ENCODE data around the gene PALM3.

The PALM3 gene
- total RNA-seq = 0 to 0.18 (median 0) reads per million in 9 experiments

GRCh38 chr19:14061751-14062557 lies at the start of gene PALM3:
PALM3 (minus strand) TSS chr19:14062076; CDS start chr19:14061980, 96 bp downstream.
- peaks cover 5% of the 10 kb centered on the region for H3K36me3 Mint-ChIP-seq (ENCODE audit: insufficient read depth)
- no peak within 1 kb of the TSS for H3K4me3 Mint-ChIP-seq
- no peak within 1 kb of the TSS for H3K27ac Mint-ChIP-seq
- H3K4me1 Mint-ChIP-seq (ENCODE audit: low read depth in 2 of 2) = peaks cover 15 to 18% of the 10 kb centered on the region in 2 donors
- H3K9me3 Mint-ChIP-seq = no peaks in the 10 kb centered on the region
- ATAC-seq (replicated peaks) = no peak
- DNase-seq = no peak
- H3K27me3 Mint-ChIP-seq = peaks cover 33 to 54% of the 10 kb centered on the region in 2 donors

GRCh38 chr19:14111486-14111885 lies 49.6 kb upstream of the PALM3 start:
- Mint-ChIP-seq H3K36me3 (ENCODE audit: insufficient read depth) (peaks cover 22% of the 10 kb centered on the region), H3K4me3 (no peak overlapping the region), H3K9me3 (no peaks in the 10 kb centered on the region), H3K4me1 (ENCODE audit: low read depth in 2 of 2) (peaks cover 9 to 13% of the 10 kb centered on the region in 2 donors), H3K27ac (peak overlapping the region in 1 of 2 donors; percentile 31), H3K27me3 (no peaks in the 10 kb centered on the region)
- no peak for DNase-seq
- ATAC-seq (replicated peaks) = no peak

GRCh38 chr19:14110650-14111049 lies 48.8 kb upstream of the PALM3 start:
- Mint-ChIP-seq H3K4me3 (no peak overlapping the region), H3K4me1 (ENCODE audit: low read depth in 2 of 2) (peaks cover 3 to 7% of the 10 kb centered on the region in 2 donors), H3K27me3 (no peaks in the 10 kb centered on the region), H3K36me3 (ENCODE audit: insufficient read depth) (peaks cover 25% of the 10 kb centered on the region), H3K27ac (peak overlapping the region in 1 of 2 donors; percentile 38), H3K9me3 (no peaks in the 10 kb centered on the region)
- ATAC-seq (replicated peaks) = no peak
- no peak for DNase-seq

GRCh38 chr19:14107581-14108461 lies 45.9 kb upstream of the PALM3 start:
- Mint-ChIP-seq H3K4me3 (no peak overlapping the region), H3K4me1 (ENCODE audit: low read depth in 2 of 2) (no peaks in the 10 kb centered on the region), H3K9me3 (no peaks in the 10 kb centered on the region), H3K27ac (no peak overlapping the region), H3K36me3 (ENCODE audit: insufficient read depth) (peaks cover 42% of the 10 kb centered on the region), H3K27me3 (no peaks in the 10 kb centered on the region)
- DNase-seq (no peak), ATAC-seq (replicated peaks) (no peak)

- DNase-seq (no peak), ATAC-seq (replicated peaks) (no peak)
- Mint-ChIP-seq H3K4me3 (no peak overlapping the region), H3K4me1 (ENCODE audit: low read depth in 2 of 2) (no peaks in the 10 kb centered on the region), H3K27me3 (no peaks in the 10 kb centered on the region), H3K9me3 (no peaks in the 10 kb centered on the region), H3K27ac (no peak overlapping the region), H3K36me3 (ENCODE audit: insufficient read depth) (peaks cover 46% of the 10 kb centered on the region)
Measured at GRCh38 chr19:14106840-14107239, 45.0 kb upstream of the PALM3 start.

- DNase-seq = no peak
- Mint-ChIP-seq H3K27me3 (no peaks in the 10 kb centered on the region), H3K27ac (peak overlapping the region in 1 of 2 donors; percentile 12), H3K36me3 (ENCODE audit: insufficient read depth) (peaks cover 48% of the 10 kb centered on the region), H3K9me3 (no peaks in the 10 kb centered on the region), H3K4me1 (ENCODE audit: low read depth in 2 of 2) (no peaks in the 10 kb centered on the region), H3K4me3 (no peak overlapping the region)
- no peak for ATAC-seq (replicated peaks)
Measured at GRCh38 chr19:14105680-14106079, 43.8 kb upstream of the PALM3 start.

- peaks cover 49% of the 10 kb centered on the region for H3K36me3 Mint-ChIP-seq (ENCODE audit: insufficient read depth)
- no peaks in the 10 kb centered on the region for H3K9me3 Mint-ChIP-seq
- no peaks in the 10 kb centered on the region for H3K27me3 Mint-ChIP-seq
- ATAC-seq (replicated peaks) (no peak), DNase-seq (no peak)
- no peak overlapping the region for H3K27ac Mint-ChIP-seq
- H3K4me3 Mint-ChIP-seq = no peak overlapping the region
- H3K4me1 Mint-ChIP-seq (ENCODE audit: low read depth in 2 of 2) = no peaks in the 10 kb centered on the region
Measured at GRCh38 chr19:14103310-14103709, 41.4 kb upstream of the PALM3 start.

- Mint-ChIP-seq H3K4me1 (ENCODE audit: low read depth in 2 of 2) (no peaks in the 10 kb centered on the region), H3K27me3 (no peaks in the 10 kb centered on the region), H3K4me3 (no peak overlapping the region), H3K27ac (no peak overlapping the region), H3K36me3 (ENCODE audit: insufficient read depth) (peaks cover 49% of the 10 kb centered on the region), H3K9me3 (no peaks in the 10 kb centered on the region)
- DNase-seq (no peak), ATAC-seq (replicated peaks) (no peak)
Measured at GRCh38 chr19:14102756-14103155, 40.9 kb upstream of the PALM3 start.

- H3K27me3 Mint-ChIP-seq = no peaks in the 10 kb centered on the region
- H3K27ac Mint-ChIP-seq = no peak overlapping the region
- H3K9me3 Mint-ChIP-seq = no peaks in the 10 kb centered on the region
- no peak overlapping the region for H3K4me3 Mint-ChIP-seq
- DNase-seq (no peak), ATAC-seq (replicated peaks) (no peak)
- H3K4me1 Mint-ChIP-seq (ENCODE audit: low read depth in 2 of 2) = no peaks in the 10 kb centered on the region
- peaks cover 49% of the 10 kb centered on the region for H3K36me3 Mint-ChIP-seq (ENCODE audit: insufficient read depth)
Measured at GRCh38 chr19:14102102-14102696, 40.3 kb upstream of the PALM3 start.

GRCh38 chr19:14101003-14101545 lies 39.2 kb upstream of the PALM3 start:
- Mint-ChIP-seq H3K36me3 (ENCODE audit: insufficient read depth) (peaks cover 49% of the 10 kb centered on the region), H3K4me3 (no peak overlapping the region), H3K27ac (no peak overlapping the region), H3K4me1 (ENCODE audit: low read depth in 2 of 2) (no peaks in the 10 kb centered on the region), H3K9me3 (no peaks in the 10 kb centered on the region), H3K27me3 (no peaks in the 10 kb centered on the region)
- ATAC-seq (replicated peaks) = no peak
- no peak for DNase-seq

GRCh38 chr19:14097532-14098151 lies 35.8 kb upstream of the PALM3 start:
- DNase-seq (no peak), ATAC-seq (replicated peaks) (no peak)
- H3K4me3 Mint-ChIP-seq = no peak overlapping the region
- H3K36me3 Mint-ChIP-seq (ENCODE audit: insufficient read depth) = peaks cover 28% of the 10 kb centered on the region
- H3K27ac Mint-ChIP-seq = no peak overlapping the region
- no peaks in the 10 kb centered on the region for H3K27me3 Mint-ChIP-seq
- H3K4me1 Mint-ChIP-seq (ENCODE audit: low read depth in 2 of 2) = no peaks in the 10 kb centered on the region
- no peaks in the 10 kb centered on the region for H3K9me3 Mint-ChIP-seq

GRCh38 chr19:14096272-14096992 lies 34.6 kb upstream of the PALM3 start:
- ATAC-seq (replicated peaks) (no peak), DNase-seq (no peak)
- Mint-ChIP-seq H3K27ac (no peak overlapping the region), H3K36me3 (ENCODE audit: insufficient read depth) (peaks cover 29% of the 10 kb centered on the region), H3K9me3 (no peaks in the 10 kb centered on the region), H3K4me3 (no peak overlapping the region), H3K4me1 (ENCODE audit: low read depth in 2 of 2) (peaks cover 8 to 9% of the 10 kb centered on the region in 2 donors), H3K27me3 (no peaks in the 10 kb centered on the region)

Data from effector memory CD8-positive, alpha-beta T cell (primary cell).